Fibroblast of villous mesenchyme (primary cell): ENCODE measurements around the gene VPS9D1. TPM values are rescaled to one million over a fixed set of nuclear protein-coding genes. Genes with fewer than 3 reads are reported as not detected.
A peak's percentile ranks its signal among the peaks of the same experiment; 100 is the strongest.
"Not testable (repeated sequence)": the region's sequence is repeated elsewhere in the genome, so short reads cannot be mapped to it uniquely, and the experiment has no call there.

Experiments
- DNase-seq: peaks from one replicate; pipeline ENCODE4 v3.0.0-alpha.2; 2010; ENCODE audit warnings: low read depth
- H3K4me3 ChIP-seq: 2 replicates; pipeline ENCODE4 v1.5.1; 2011; ENCODE audit warnings: low read depth, mild to moderate bottlenecking, low read length
- total RNA-seq: library from RNA; depleted of rRNA; stranded (reverse); fragments of >200 nt; gene quantifications from 2 replicates; pipeline ENCODE4 v1.2.3, GENCODE V29; 2012
- TF ChIP-seq, protein P1 (sequence below): IDR thresholded peaks from 2 replicates; pipeline ENCODE4 v1.5.1; 2012; ENCODE audit warnings: low read depth, mild to moderate bottlenecking, low read length; ENCODE audit not compliant: insufficient read depth

The VPS9D1 gene
- total RNA-seq, 1 donor = 9.9 TPM

DNA sequence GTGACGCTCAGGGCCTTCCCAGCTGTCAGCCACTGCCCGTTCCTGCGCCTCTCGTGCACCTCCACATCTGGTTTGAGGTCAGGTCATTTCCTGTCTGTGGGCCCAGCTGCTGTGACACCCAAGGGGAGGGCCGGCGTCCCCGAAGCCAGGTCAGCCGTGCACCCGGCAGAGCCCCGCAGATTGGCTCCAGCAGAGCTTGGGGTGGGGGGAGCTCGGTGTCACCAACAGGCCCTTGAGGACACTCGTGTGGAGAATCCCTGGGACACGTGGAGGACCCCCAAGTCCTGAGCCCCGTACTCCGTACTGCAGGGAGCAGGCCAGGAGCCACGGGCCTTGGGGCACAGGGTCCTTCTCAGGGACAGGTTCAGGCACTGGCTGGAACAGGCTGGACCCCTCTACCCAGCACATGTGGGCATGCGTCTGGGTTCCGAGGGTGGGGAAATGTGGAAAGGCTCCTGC lies 24.0 kb downstream of the VPS9D1 start:
- no peak overlapping the region for H3K4me3 ChIP-seq
- peak; percentile 38 for DNase-seq
- TF ChIP-seq, protein P1, sequence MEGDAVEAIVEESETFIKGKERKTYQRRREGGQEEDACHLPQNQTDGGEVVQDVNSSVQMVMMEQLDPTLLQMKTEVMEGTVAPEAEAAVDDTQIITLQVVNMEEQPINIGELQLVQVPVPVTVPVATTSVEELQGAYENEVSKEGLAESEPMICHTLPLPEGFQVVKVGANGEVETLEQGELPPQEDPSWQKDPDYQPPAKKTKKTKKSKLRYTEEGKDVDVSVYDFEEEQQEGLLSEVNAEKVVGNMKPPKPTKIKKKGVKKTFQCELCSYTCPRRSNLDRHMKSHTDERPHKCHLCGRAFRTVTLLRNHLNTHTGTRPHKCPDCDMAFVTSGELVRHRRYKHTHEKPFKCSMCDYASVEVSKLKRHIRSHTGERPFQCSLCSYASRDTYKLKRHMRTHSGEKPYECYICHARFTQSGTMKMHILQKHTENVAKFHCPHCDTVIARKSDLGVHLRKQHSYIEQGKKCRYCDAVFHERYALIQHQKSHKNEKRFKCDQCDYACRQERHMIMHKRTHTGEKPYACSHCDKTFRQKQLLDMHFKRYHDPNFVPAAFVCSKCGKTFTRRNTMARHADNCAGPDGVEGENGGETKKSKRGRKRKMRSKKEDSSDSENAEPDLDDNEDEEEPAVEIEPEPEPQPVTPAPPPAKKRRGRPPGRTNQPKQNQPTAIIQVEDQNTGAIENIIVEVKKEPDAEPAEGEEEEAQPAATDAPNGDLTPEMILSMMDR = no peak

DNA sequence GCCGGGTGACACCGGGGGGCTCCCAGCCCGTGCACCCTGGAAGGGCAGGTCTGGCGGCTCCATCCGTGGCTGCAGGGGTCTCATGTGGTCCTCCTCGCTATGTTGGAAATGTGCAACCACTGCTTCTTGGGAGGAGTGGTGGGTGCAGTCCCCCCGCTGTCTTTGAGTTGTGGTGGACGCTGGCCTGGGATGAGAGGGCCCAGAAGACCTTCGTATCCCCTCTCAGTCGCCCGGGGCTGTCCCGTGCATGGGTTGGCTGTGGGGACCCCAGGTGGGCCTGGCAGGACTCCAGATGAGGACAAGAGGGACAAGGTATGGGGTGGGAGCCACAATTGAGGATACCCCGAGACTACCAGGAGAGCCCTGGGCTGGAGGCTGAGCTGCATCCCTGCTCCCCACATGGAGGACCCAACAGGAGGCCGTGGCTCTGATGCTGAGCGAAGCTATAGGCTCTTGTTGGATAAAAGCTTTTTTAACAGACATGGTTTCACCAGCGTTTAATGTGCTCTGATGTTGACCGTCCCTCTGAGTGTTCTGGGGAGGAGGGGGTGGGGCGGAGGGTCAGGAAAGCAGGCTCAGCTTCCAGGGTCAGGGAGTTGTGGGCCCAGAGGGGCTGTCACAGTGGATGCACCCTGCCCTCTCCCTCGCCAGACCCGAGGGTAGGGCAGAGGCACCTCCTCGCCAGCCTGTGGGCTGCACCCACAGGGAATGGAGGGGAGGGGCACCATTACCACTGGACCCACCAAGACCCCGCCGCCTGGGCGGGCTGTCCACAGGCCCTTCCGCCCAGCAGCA lies 24.6 kb downstream of the VPS9D1 start:
- no peak overlapping the region for H3K4me3 ChIP-seq
- DNase-seq = no peak
- TF ChIP-seq, protein P1 = no peak

DNA sequence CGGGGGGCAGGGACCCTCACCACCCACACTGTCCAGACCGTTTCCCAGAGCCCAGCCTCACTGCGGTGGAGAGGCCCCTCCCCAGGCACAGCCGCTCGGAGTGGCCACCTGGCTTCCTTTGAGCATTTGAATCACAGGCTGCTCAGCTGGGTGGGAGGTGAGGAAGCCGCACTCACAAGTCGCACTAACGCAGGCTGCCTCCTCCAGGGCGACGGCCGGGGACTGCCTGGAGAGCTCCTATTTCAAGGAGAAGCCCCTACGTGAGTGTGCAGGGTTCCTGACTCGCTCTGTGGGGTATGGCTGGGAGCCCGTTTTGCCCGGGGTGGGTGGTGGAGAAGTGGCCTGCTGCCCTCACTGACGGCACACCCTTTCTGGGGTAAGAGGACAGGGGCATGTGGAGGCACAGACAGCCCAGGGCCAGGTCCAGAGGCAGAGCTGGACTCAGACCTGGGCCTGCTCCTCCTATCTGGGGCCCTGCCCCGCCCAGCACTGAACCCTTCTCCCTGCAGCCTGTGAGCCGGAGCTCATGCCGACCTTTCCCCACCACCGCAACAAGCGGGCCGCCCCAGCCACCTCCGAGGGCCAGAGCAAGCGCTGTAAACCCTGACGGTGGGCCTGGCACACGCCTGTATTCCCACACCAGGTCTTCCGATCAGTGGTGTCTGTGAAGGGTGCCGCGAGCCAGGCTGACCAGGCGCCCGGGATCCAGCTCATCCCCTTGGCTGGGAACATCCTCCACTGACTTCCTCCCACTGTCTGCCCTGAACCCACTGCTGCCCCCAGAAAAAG lies 25.4 kb downstream of the VPS9D1 start:
- TF ChIP-seq, protein P1 = no peak
- DNase-seq = no peak
- no peak overlapping the region for H3K4me3 ChIP-seq

DNA sequence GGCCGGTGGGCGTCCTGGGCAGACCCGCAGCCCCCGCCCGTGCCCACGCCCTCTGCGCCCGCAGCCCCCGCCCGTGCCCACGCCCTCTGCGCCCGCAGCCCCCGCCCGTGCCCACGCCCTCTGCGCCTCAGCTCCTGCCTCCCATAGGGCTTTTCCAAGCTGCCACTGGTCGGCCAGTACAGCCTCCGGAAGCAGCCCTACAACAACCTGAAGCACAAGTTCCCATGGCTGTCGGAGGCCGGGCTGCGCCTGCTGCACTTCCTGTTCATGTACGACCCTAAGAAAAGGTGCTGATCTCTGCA lies 26.0 kb downstream of the VPS9D1 start:
- not testable (repeated sequence) for DNase-seq, H3K4me3 ChIP-seq

DNA sequence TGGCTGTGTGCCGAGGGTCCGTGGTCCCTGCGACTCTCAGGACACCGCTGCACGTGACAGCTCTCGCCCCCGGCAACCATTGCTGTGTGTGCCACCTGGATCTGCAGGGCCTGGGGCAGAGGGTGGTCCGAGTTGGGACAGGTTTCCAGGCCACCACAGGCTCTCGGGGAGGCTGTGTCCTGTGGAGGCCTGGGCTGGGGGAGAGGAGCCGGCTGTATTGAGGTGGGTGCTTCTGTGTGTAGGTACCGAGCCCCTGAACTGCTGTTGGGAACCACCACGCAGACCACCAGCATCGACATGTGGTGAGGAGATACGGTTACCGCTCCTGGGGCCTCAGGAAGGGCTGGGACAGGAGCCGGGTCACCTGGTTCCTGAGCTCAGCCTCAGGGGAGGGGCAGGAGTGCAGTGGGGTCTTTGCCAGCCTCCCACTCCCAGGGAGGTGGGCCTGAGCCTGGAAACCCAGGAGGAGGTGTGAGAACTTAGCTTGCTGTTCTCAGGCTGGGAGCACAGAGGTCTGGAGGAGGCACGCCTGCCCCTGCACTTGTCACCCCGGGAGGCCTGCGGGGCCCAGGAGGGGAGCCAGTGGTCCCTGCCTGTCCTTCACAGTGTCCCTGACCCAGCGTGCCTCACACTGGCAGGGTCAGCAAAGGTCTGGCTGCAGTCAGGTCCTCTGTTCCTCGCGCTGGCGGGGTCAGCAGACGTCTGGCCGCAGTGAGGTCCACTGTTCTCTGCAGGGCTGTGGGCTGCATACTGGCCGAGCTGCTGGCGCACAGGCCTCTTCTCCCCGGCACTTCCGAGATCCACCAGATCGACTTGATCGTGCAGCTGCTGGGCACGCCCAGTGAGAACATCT lies 26.5 kb downstream of the VPS9D1 start:
- H3K4me3 ChIP-seq = no peak overlapping the region
- DNase-seq = no peak

DNA sequence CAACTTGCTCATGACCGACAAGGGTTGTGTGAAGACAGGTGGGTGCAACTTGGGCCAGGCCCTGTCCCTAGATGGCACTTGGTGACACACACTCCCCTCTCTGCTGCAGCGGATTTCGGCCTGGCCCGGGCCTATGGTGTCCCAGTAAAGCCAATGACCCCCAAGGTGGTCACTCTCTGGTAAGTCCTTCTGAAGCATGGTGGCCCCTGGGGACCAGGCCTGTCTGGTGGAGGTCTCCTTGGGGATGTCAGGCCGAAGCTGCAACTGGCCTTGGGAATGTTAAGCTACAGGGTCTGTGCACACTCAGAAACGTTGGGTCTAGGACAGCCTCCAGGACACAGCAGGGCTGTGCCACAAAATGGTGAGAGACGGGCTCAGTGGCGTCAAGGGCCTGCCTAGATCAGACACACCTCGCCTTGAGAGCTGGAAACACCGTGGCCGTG lies 27.4 kb downstream of the VPS9D1 start:
- no peak for DNase-seq
- no peak overlapping the region for H3K4me3 ChIP-seq
- TF ChIP-seq, protein P1 = no peak

More for the DNA sequence above, 26.5 kb downstream of the VPS9D1 start:
- TF ChIP-seq, protein P1 = no peak
